Smooth muscle cell of trachea (primary cell): Measurements from ENCODE around the gene SFXN5. TPM values are rescaled to one million over a fixed set of nuclear protein-coding genes. Genes with fewer than 3 reads are reported as not detected.

Source experiments
- total RNA-seq: library from RNA; depleted of rRNA; stranded (reverse); fragments of >200 nt; gene quantifications from 2 replicates; pipeline ENCODE4 v1.2.1, GENCODE V29; 2014

Gene SFXN5, protein sequence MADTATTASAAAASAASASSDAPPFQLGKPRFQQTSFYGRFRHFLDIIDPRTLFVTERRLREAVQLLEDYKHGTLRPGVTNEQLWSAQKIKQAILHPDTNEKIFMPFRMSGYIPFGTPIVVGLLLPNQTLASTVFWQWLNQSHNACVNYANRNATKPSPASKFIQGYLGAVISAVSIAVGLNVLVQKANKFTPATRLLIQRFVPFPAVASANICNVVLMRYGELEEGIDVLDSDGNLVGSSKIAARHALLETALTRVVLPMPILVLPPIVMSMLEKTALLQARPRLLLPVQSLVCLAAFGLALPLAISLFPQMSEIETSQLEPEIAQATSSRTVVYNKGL
- 12.7 and 14.0 TPM in 2 replicates for total RNA-seq

GRCh38 chr2:73071360-73072128, at the start of gene SFXN5:
SFXN5 (minus strand) TSS chr2:73071712; CDS start chr2:73071705, 7 bp downstream.

GRCh38 chr2:73112913-73113854, 41.7 kb upstream of the SFXN5 start, which contains the start of gene RAB11FIP5:
RAB11FIP5 (minus strand) TSS chr2:73112948; CDS start chr2:73112777, 171 bp downstream.

GRCh38 chr2:72917138-72917876, 154.2 kb downstream of the SFXN5 start, which contains the start of gene EMX1:
EMX1 (plus strand) TSS chr2:72917519; CDS start chr2:72917853, 334 bp downstream.

Other genes with a start within 250 kb of the SFXN5 start
- gene EXOC6B, start 245.7 kb downstream of the SFXN5 start, total RNA-seq, result 27.1 and 33.2 TPM in 2 replicates
- gene SPR, start 184.3 kb downstream of the SFXN5 start, total RNA-seq, result 20.5 and 32.6 TPM in 2 replicates
- gene EMX1, start 154.2 kb downstream of the SFXN5 start, total RNA-seq, result not detected in 2 replicates
- 46.0 and 70.5 TPM in 2 replicates for gene RAB11FIP5, start 41.2 kb upstream of the SFXN5 start, total RNA-seq
- gene NOTO, start 130.9 kb upstream of the SFXN5 start, total RNA-seq, result not detected in 2 replicates
- 27.1 and 31.0 TPM in 2 replicates for gene SMYD5, start 142.5 kb upstream of the SFXN5 start, total RNA-seq
- gene PRADC1, start 161.5 kb upstream of the SFXN5 start, total RNA-seq, result 17.4 and 21.4 TPM in 2 replicates
- 328 and 411 TPM in 2 replicates for gene CCT7, start 162.6 kb upstream of the SFXN5 start, total RNA-seq
- 1.9 and 3.1 TPM in 2 replicates for gene FBXO41, start 212.8 kb upstream of the SFXN5 start, total RNA-seq
- gene EGR4, start 221.8 kb upstream of the SFXN5 start, total RNA-seq, result 0.83 TPM in 1 of 2 replicates, not detected in the other